HG02884 (cell line): Measurements from ENCODE around the gene RPLP2.

Source experiments
- ATAC-seq: cut with Tn5 transposase; IDR thresholded peaks from one replicate; pipeline ENCODE4 v1.9.1; 2021; ENCODE audit warnings: mild to moderate bottlenecking, moderate library complexity; ENCODE audit not compliant: unreplicated experiment

The RPLP2 gene

GRCh38 chr11:802693-803466, 6.9 kb upstream of the RPLP2 start:
- no peak for ATAC-seq

DNA sequence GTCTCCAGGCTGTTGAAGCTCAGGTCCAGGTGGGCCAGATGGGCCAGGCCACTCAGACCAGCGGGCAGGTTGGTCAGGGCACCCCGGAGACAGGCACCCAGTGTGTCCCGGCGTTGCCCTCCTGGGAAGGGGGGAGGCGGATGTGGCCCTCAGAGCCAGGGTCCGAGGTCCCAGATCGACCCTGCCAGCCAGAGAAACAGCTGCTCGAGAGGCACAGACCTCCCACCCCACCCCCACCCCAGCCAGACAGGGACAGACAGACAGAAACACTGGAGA, 6.4 kb upstream of the RPLP2 start:
- ATAC-seq = no peak

GRCh38 chr11:803770-804598, 5.8 kb upstream of the RPLP2 start:
- no peak for ATAC-seq

GRCh38 chr11:804599-804964, 5.2 kb upstream of the RPLP2 start:
- no peak for ATAC-seq

DNA sequence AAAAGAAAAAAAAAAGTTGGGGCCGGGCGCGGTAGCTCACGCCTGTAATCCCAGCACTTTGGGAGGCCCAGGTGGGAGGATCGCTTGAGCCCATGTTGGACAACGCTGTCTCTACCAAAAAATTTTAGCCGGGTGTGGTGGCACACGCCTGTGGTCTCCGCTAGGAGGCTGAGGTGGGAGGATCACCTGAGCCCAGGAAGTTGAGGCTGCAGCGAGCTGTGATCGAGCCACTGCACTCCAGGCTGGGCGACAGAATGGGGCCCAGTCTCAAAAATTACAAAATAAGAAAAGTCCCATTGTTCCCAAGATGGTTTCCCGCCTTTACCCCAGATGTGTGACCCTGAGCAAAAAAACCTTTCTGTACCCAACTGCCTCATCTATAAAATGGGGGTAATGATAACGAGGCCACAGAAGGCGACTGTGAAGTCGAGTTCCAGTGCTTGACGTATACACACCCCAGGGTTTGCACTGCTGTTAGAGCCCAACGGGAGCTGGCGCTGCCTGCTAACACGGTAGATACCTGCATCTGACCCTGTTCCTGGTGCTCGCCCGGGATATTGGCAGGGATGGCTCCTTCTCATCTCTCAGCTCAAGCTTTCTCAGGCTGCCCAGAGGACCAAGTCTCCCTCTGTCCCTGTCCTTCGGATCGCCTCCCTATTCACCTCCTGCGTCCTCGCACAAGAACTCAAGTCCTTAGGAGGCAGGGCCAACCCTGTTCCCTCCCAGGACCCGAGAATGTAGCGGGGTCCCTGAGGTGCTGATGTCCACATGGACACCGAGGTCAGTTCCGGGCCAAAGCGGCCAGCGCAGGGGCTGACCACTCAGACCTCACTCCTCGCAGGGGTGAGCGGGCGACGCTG, 1.1 kb upstream of the RPLP2 start:
- no peak for ATAC-seq

DNA sequence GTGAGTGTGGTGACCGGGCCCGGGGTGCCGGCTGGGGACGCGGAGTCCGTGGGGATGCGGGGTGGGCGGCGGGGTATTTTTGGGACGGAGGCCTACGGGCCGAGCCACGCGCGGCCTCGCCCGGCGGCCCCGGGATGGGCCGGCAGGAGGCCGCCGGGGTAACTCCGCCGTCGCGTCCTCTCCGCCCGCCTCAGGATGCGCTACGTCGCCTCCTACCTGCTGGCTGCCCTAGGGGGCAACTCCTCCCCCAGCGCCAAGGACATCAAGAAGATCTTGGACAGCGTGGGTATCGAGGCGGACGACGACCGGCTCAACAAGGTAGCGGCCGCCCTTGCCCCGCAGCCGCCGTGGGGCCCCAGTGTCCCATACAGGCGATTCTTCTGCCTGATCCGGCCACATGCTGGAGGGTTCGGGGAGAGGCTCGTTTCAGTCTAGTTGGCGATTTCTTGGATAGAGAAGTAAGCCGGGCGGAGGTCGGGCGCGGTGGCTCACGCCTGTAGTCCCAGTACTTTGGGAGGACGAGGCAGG, 337 bp downstream of the RPLP2 start:
- peak; percentile 8 for ATAC-seq

GRCh38 chr11:811446-812245, 1.9 kb downstream of the RPLP2 start:
- no peak for ATAC-seq

DNA sequence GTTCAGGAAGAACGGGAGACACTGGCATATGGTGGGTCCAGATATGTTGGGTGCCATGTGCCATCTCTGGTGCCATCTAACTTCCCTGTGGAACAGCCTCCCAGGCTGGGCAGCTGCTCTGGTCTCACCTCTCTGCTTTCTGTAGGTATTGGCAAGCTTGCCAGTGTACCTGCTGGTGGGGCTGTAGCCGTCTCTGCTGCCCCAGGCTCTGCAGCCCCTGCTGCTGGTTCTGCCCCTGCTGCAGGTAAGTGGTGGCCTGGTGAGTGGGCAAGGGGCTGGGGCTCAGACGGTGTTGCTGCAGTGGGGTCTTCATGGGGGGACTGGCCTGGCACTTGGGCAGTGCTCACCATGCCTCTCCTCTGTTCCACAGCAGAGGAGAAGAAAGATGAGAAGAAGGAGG, 2.6 kb downstream of the RPLP2 start:
- no peak for ATAC-seq

- ATAC-seq = no peak
Measured at GRCh38 chr11:813072-813455, 3.3 kb downstream of the RPLP2 start.

- ATAC-seq = no peak
Measured at GRCh38 chr11:813456-814096, 3.8 kb downstream of the RPLP2 start.

DNA sequence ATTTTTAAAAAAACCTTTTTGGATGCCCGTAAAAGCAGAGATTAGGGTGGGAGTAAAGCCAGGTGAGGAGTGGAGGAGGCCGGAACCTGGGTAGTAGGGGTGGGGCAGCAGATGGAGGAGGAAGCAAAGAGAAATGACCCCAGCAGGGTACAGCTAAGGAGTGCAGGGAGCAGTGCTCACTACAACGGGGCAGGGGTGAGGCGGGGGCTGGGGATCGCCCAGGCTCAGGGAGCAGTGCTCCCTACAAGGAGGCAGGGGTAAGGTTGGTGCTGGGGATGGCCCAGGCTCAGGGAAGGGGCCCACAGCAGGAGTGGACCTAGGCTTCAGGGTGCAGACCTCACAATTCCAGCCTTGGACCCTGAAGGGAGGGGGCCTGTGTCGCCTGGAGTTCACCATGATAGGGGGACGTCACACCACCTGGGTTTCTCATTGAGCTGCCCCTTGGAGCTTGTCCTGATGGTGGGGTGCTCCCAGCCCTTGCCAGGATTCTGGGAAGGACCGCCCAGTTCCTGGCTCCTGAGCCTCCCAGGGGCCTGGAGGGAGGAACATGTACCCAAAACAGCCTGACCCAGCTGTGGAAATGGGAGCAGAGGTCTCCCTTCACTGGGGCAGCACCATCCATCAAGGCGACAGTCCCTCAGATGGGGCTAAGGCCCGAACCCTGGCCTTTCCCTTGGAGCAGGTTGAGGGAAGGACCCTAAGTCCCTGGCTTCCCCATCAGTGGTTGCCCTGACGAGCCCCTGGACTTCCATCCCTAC, 6.1 kb downstream of the RPLP2 start:
- no peak for ATAC-seq

DNA sequence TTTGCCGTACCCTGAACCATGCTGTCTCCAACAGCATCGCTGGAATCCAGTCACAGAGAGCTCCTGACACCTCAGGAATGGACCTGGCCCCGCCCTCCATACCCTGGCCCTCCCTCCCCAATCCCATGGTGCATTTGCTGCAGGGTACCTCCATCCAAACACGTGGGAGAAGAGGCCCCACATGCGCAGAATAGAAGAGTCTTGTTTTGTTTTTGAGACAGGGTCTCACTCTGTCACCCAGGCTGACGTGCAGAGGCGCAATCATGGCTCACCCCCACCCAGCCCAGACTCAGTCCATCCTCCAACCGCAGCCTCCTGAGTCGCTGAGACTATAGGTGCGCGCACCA, 6.6 kb downstream of the RPLP2 start:
- ATAC-seq = no peak

- ATAC-seq = no peak
Measured at GRCh38 chr11:818396-819128, 8.8 kb downstream of the RPLP2 start, which contains the start of gene PNPLA2. PNPLA2 (plus strand) TSS chr11:818914; CDS start chr11:819719, 805 bp downstream.

DNA sequence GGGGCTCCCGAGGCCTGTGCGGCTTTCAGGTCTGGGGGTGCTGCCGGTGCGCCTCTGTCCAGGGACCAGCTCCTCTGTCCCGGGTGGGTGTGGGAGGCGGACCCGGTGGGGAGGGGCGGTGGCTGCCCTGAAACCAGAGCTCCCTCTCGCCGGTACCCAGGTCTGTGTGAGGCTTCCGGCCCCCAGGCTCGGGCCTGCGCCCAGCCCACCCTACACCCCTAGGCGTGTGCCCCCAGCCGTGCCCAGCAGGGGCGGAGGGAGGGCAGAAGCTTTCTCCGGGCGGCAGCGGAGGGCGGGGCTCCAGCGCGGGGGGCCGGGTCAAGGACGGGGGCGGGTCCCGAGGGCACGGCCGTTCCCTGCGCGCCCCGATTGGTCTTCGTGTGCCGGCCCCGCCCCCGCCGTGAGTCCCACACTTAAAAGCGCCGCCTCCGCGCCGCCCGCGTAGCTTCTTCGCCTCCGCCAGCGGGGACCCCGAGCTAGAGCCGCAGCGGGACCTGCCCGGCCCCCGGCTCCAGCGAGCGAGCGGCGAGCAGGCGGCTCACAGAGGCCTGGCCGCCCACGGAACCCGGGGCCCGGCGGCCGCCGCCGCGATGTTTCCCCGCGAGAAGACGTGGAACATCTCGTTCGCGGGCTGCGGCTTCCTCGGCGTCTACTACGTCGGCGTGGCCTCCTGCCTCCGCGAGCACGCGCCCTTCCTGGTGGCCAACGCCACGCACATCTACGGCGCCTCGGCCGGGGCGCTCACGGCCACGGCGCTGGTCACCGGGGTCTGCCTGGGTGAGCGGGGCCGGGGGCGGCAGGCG, 9.6 kb downstream of the RPLP2 start:
- ATAC-seq = peak; percentile 58

DNA sequence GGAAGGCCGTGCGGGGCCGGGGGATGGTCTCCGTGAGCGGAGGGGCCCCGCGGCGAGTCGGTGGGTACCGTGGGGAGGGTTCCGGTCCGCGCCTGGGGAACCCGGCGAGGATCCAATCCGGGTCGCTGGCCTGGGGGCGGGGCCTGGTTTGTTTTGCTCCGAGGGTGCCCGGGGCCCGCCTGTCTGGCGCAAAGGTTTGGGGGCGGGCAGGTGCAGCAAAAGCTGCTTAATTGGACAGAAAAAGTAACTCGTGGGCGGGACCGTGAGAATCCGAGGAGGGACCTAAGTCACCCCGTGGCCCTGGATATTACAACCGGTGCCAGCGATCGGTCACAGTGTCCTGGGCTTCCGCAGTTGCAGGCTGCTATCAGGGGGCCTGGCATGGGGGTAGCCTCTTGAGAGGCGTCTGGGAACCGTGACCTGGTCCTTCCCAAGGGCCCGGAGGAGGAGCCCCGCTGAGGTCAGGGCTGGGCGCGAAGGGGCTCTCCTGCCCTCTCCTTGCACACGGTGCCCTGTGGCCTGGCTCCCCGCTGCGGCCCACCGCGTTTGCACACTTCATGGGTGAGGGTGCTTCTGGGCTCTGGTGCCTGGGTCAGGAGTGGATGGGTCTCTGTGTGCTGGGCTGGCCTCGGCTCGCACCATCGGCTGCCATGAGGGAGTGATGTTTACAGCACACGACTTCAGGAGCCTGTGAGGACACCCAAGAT, 10.3 kb downstream of the RPLP2 start:
- peak; percentile 64 for ATAC-seq

DNA sequence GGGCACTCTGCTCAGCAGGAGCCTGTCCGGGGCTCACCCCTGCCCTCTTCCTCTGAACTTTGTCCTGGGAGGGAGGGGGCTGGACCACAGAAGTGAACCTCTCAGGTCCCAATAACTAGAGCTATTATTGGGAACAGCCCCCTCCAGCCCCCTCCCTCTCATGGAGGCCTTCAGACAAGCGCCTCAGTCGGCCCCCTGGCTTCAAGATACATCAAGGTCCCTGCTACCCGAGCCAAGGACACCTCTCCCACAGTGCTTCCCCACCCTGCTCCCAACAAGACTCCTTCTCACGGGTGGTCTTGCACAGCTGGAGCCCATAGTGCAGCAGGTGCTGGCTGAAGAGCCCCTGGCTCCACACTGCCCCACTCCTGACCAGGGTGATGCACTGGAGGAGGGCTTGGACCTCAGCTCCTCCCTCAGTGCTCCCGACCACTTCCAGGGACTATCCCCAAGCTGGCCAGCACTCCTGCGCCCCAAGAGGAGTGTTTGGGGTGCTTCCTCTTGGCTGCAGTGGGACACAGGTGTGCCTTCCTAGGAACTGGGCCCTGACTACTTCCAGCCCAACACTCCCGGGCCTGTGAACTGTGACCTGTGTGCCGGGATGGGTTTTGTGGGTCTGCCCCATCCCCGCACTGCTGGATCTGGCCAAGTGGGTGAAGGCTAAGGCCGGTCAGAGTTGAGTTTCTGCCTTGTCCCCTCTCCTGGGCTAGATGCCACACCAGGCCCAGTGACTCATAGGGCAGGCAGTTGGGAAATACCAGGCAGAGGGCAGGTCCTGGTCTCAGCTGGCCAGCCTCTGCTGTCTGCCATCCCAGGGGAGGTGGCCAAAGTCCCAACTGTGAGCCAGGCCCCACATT, 11.1 kb downstream of the RPLP2 start:
- ATAC-seq = no peak
